SK-N-SH (cell line): ENCODE measurements around the gene FMN1. TPM values are rescaled to one million over a fixed set of nuclear protein-coding genes. Genes with fewer than 3 reads are reported as not detected.

Source experiments
- ELF1 ChIP-seq: IDR thresholded peaks from 2 replicates; pipeline ENCODE4 v1.4.0; 2012
- EZH2phosphoT487 ChIP-seq: fragments of 200-600 bp; sonication (generic); IDR thresholded peaks from 2 replicates; pipeline ENCODE4 v1.6.1; 2017; ENCODE audit warnings: low read depth, mixed run types, mild to moderate bottlenecking, antibody characterized with exemption, moderate library complexity, borderline replicate concordance
- GABPA ChIP-seq: IDR thresholded peaks from 2 replicates; pipeline ENCODE4 v1.4.0; 2012; ENCODE audit warnings: low read depth, mild to moderate bottlenecking
- JUND ChIP-seq: IDR thresholded peaks from 2 replicates; pipeline ENCODE4 v1.4.0; 2012
- NFIC ChIP-seq: IDR thresholded peaks from 2 replicates; pipeline ENCODE4 v1.4.0; 2012; ENCODE audit warnings: borderline replicate concordance
- NRF1 ChIP-seq: IDR thresholded peaks from 2 replicates; pipeline ENCODE4 v1.6.1; 2012; ENCODE audit warnings: low read depth, mild to moderate bottlenecking, low read length
- RAD21 ChIP-seq: IDR thresholded peaks from 2 replicates; pipeline ENCODE4 v1.6.1; 2012; ENCODE audit warnings: mild to moderate bottlenecking, low read length
- RCOR1 ChIP-seq: fragments of 150-350 bp; IDR thresholded peaks from 2 replicates; pipeline ENCODE4 v1.6.1; 2017; ENCODE audit warnings: antibody characterized with exemption, low read length
- SIN3A ChIP-seq: IDR thresholded peaks from 2 replicates; pipeline ENCODE4 v1.6.1; 2012; ENCODE audit warnings: low read depth, mild to moderate bottlenecking, low read length, moderate library complexity, borderline replicate concordance
- TAF1 ChIP-seq: IDR thresholded peaks from 2 replicates; pipeline ENCODE4 v1.6.1; 2012; ENCODE audit warnings: low read depth, mild to moderate bottlenecking, low read length, moderate library complexity, borderline replicate concordance
- TCF12 ChIP-seq: IDR thresholded peaks from 2 replicates; pipeline ENCODE4 v1.4.0; 2012
- TEAD4 ChIP-seq: IDR thresholded peaks from 2 replicates; pipeline ENCODE4 v1.4.0; 2012; ENCODE audit warnings: mild to moderate bottlenecking, borderline replicate concordance; ENCODE audit not compliant: insufficient read depth
- YY1 ChIP-seq: IDR thresholded peaks from 2 replicates; pipeline ENCODE4 v1.4.0; 2012; ENCODE audit warnings: low read depth, mild to moderate bottlenecking
- polyA plus RNA-seq, 3 experiments: library from polyadenylated mRNA; depleted of rRNA; stranded (reverse); fragments of >200 nt; gene quantifications; 2 replicates each; pipeline ENCODE4 v1.2.3, GENCODE V29; 2012
- TF ChIP-seq, protein P1 (sequence below): IDR thresholded peaks from 2 replicates; pipeline ENCODE4 v1.4.0; 2012; ENCODE audit warnings: low read depth
- TF ChIP-seq, protein P2 (sequence below): IDR thresholded peaks from 2 replicates; pipeline ENCODE4 v1.4.0; 2012; ENCODE audit warnings: low read depth, borderline replicate concordance
- TF ChIP-seq, protein P3 (sequence below): IDR thresholded peaks from 2 replicates; pipeline ENCODE4; 2012
- TF ChIP-seq, protein P4 (sequence below): fragments of 200-600 bp; sonication (generic); IDR thresholded peaks from 2 replicates; pipeline ENCODE4 v1.6.1; 2017; ENCODE audit warnings: antibody characterized with exemption, mild to moderate bottlenecking, moderate library complexity
- TF ChIP-seq, protein P5 (sequence below): fragments of 150-350 bp; IDR thresholded peaks from 2 replicates; pipeline ENCODE4 v1.6.1; 2017; ENCODE audit warnings: antibody characterized with exemption, low read length, low read depth, borderline replicate concordance

FMN1 gene
- polyA plus RNA-seq, 1 of the 3 experiments (the other 2 are of a cell fraction) = 9.1 TPM

DNA sequence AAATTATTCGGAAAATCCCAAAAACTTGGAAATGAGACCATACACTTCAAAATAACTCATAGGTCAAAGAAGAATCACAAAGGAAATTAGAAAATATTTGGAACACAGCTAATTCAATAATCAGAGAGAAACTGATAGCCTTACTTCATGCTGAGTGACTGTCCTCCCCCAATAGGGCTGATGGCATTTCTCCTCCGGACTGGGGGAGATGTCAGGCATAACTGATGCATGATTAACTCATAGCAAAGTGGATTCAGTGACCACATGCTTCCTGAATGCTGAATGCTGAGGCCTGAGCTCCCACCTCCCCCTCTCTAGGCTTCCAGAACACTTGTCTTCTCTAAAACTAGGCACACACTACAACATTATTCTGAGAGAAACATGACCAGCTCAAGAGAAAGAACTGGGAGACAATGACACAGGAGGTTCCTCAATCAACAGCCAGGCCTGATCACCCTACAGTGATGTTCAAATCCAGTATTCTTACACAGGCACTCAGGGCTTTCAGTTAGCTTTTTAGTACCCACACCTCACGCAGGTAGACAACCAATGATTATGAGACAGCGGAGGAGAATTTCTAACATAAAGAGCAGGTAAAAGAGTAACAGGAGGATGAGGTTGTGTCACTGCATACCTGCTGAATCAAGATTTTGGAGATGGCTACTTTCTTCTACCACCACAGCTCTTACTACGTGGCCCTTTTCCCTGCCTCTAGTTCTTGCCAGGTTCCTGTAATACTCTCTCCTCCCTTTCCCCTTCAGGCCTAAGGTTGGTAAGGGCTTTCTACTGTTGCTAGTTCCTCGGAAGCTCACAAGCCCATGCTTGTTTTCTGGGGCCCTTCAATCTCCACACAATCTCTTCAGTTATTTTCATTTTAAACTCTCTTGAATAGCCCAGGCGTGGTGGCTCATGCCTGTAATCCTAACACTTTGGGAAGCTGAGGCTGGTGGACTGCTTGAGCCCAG lies 96.1 kb downstream of the FMN1 start (continued):
- TF ChIP-seq TAF1 (peak; percentile 11; the same call in 1 of the 2 replicates), YY1 (peak; percentile 22; the same call in 1 of the 2 replicates), TCF12 (peak; percentile 96), SIN3A (peak; percentile 86; the same call in 1 of the 2 replicates), NFIC (peak; percentile 91), ELF1 (peak; percentile 40; the same call in 1 of the 2 replicates), RAD21 (no peak), EZH2phosphoT487 (no peak), NRF1 (no peak), TEAD4 (peak; percentile 98), JUND (peak; percentile 93), GABPA (no peak), RCOR1 (no peak)
- TF ChIP-seq, protein P1, sequence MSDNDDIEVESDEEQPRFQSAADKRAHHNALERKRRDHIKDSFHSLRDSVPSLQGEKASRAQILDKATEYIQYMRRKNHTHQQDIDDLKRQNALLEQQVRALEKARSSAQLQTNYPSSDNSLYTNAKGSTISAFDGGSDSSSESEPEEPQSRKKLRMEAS = peak; percentile 92
- TF ChIP-seq, protein P2, sequence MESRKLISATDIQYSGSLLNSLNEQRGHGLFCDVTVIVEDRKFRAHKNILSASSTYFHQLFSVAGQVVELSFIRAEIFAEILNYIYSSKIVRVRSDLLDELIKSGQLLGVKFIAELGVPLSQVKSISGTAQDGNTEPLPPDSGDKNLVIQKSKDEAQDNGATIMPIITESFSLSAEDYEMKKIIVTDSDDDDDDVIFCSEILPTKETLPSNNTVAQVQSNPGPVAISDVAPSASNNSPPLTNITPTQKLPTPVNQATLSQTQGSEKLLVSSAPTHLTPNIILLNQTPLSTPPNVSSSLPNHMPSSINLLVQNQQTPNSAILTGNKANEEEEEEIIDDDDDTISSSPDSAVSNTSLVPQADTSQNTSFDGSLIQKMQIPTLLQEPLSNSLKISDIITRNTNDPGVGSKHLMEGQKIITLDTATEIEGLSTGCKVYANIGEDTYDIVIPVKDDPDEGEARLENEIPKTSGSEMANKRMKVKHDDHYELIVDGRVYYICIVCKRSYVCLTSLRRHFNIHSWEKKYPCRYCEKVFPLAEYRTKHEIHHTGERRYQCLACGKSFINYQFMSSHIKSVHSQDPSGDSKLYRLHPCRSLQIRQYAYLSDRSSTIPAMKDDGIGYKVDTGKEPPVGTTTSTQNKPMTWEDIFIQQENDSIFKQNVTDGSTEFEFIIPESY = peak; percentile 89
- TF ChIP-seq, protein P3, sequence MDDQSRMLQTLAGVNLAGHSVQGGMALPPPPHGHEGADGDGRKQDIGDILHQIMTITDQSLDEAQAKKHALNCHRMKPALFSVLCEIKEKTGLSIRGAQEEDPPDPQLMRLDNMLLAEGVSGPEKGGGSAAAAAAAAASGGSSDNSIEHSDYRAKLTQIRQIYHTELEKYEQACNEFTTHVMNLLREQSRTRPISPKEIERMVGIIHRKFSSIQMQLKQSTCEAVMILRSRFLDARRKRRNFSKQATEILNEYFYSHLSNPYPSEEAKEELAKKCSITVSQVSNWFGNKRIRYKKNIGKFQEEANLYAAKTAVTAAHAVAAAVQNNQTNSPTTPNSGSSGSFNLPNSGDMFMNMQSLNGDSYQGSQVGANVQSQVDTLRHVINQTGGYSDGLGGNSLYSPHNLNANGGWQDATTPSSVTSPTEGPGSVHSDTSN = peak; percentile 96
- TF ChIP-seq, protein P4, sequence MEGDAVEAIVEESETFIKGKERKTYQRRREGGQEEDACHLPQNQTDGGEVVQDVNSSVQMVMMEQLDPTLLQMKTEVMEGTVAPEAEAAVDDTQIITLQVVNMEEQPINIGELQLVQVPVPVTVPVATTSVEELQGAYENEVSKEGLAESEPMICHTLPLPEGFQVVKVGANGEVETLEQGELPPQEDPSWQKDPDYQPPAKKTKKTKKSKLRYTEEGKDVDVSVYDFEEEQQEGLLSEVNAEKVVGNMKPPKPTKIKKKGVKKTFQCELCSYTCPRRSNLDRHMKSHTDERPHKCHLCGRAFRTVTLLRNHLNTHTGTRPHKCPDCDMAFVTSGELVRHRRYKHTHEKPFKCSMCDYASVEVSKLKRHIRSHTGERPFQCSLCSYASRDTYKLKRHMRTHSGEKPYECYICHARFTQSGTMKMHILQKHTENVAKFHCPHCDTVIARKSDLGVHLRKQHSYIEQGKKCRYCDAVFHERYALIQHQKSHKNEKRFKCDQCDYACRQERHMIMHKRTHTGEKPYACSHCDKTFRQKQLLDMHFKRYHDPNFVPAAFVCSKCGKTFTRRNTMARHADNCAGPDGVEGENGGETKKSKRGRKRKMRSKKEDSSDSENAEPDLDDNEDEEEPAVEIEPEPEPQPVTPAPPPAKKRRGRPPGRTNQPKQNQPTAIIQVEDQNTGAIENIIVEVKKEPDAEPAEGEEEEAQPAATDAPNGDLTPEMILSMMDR = no peak
- TF ChIP-seq, protein P5, sequence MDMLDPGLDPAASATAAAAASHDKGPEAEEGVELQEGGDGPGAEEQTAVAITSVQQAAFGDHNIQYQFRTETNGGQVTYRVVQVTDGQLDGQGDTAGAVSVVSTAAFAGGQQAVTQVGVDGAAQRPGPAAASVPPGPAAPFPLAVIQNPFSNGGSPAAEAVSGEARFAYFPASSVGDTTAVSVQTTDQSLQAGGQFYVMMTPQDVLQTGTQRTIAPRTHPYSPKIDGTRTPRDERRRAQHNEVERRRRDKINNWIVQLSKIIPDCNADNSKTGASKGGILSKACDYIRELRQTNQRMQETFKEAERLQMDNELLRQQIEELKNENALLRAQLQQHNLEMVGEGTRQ = no peak
